BLaER1 (cell line): ENCODE data around the gene FREY1.

Source experiments
- H3K27ac ChIP-seq: shearing (Covaris generic); formaldehyde crosslinking; 2 replicates; pipeline ENCODE4 v1.8.1; 2022
- H3K27me3 ChIP-seq: shearing (Covaris generic); formaldehyde crosslinking; 2 replicates; pipeline ENCODE4 v1.8.1; 2022
- H3K36me3 ChIP-seq: shearing (Covaris generic); formaldehyde crosslinking; 2 replicates; pipeline ENCODE4 v1.8.1; 2022
- H3K4me1 ChIP-seq: shearing (Covaris generic); formaldehyde crosslinking; 2 replicates; pipeline ENCODE4 v1.8.1; 2022
- H3K4me2 ChIP-seq: shearing (Covaris generic); formaldehyde crosslinking; 2 replicates; pipeline ENCODE4 v1.8.1; 2022
- H3K4me3 ChIP-seq: shearing (Covaris generic); formaldehyde crosslinking; 2 replicates; pipeline ENCODE4 v1.8.1; 2022
- H3K9ac ChIP-seq: shearing (Covaris generic); formaldehyde crosslinking; 2 replicates; pipeline ENCODE4 v1.8.1; 2022
- H3K9me3 ChIP-seq: shearing (Covaris generic); formaldehyde crosslinking; 2 replicates; pipeline ENCODE4 v1.8.1; 2022
- H4K20me1 ChIP-seq: shearing (Covaris generic); formaldehyde crosslinking; 2 replicates; pipeline ENCODE4 v1.8.1; 2022
- Cebpa-rat ChIP-seq: shearing (Covaris generic); IDR thresholded peaks from 2 replicates; pipeline ENCODE4 v1.8.1; 2022

Gene FREY1

DNA sequence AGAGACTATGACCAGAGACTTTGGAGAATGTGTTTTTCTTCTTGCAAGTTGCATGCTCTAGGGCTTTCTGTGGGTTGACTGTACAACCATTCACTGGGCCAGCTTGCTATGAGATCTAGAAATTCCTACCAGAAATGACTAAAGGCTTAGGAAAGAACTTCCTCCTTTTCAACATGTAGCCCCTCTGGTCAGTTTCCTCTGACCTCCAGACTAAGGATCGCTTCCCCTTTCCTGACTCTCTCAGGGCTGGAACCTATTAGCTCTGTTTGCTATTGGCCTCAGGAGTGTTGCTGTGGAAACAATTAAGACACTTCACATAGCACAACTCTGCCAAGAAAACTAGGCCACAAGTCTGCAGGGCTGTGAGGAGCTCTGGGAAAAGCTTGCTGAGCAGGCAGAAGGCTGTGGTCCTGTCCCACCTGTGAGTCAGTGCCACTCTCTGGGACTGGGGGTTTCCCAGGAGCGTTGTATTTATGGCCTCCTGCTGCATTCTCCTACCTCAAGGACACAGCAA, 49.1 kb downstream of the FREY1 start:
- Histone ChIP-seq H3K9ac (no peak overlapping the region), H4K20me1 (peaks cover 72% of the 10 kb centered on the region), H3K27ac (no peak overlapping the region), H3K4me1 (peaks cover 8% of the 10 kb centered on the region; the same call in 1 of the 2 replicates), H3K36me3 (peaks cover 80% of the 10 kb centered on the region), H3K9me3 (no peaks in the 10 kb centered on the region), H3K4me3 (no peak overlapping the region), H3K27me3 (no peaks in the 10 kb centered on the region), H3K4me2 (no peak overlapping the region)
- TF ChIP-seq Cebpa-rat: no peak
